H1 (cell line): ENCODE data around the gene SLTM. TPM values are rescaled to one million over a fixed set of nuclear protein-coding genes. Genes with fewer than 3 reads are reported as not detected.

Source experiments
- CTCF ChIA-PET: fragments of 300-600 bp; sonication (Branson Sonifier 250); formaldehyde crosslinking; loops from one replicate; lab custom pipeline; 2021; ENCODE audit not compliant: partially characterized antibody; lab: Charles Lee
- POLR2A ChIA-PET: fragments of 300-600 bp; sonication (Branson Sonifier 250); formaldehyde crosslinking; loops from one replicate; lab custom pipeline; 2021; ENCODE audit warnings: inconsistent platforms; ENCODE audit not compliant: partially characterized antibody; lab: Charles Lee
- DNase-seq, 2 experiments: peaks; one replicate each; pipeline versions ENCODE4 v3.0.0 to v3.0.0-alpha.2; 2010 to 2022; ENCODE audit warnings: low spot score in 2 of 2, low read depth in 1 of 2, mixed read lengths in 1 of 2
- FAIRE-seq: peaks from 2 replicates; lab custom pipeline; 2011; peaks lifted over from hg19 to GRCh38; lab: Jason Lieb, UNC
- H2AFZ ChIP-seq: 2 replicates; pipeline ENCODE4 v1.8.1; 2012; ENCODE audit warnings: low read length, inconsistent platforms
- H2AK5ac ChIP-seq: 2 replicates; pipeline ENCODE4 v1.6.1; 2013; ENCODE audit warnings: low read depth, low read length
- H2BK120ac ChIP-seq: replicated peaks from 2 replicates; pipeline ENCODE3; 2013; ENCODE audit warnings: low read depth, low read length, inconsistent platforms
- H2BK12ac ChIP-seq: 2 replicates; pipeline ENCODE4 v1.6.1; 2013; ENCODE audit warnings: low read depth, low read length
- H2BK15ac ChIP-seq: 2 replicates; pipeline ENCODE4 v1.6.1; 2013; ENCODE audit warnings: low read length
- H2BK20ac ChIP-seq: 2 replicates; pipeline ENCODE4 v1.6.1; 2013; ENCODE audit warnings: low read length
- H2BK5ac ChIP-seq: 2 replicates; pipeline ENCODE4 v1.6.1; 2013; ENCODE audit warnings: low read depth, low read length
- H3K14ac ChIP-seq: 2 replicates; pipeline ENCODE4 v1.6.1; 2013; ENCODE audit warnings: inconsistent platforms; ENCODE audit not compliant: insufficient read length
- H3K18ac ChIP-seq: 2 replicates; pipeline ENCODE4 v1.6.1; 2013; ENCODE audit warnings: low read length; ENCODE audit errors: extremely low read depth
- H3K23ac ChIP-seq: 2 replicates; pipeline ENCODE4 v1.6.1; 2013; ENCODE audit warnings: inconsistent platforms; ENCODE audit not compliant: insufficient read length
- H3K23me2 ChIP-seq: 2 replicates; pipeline ENCODE4 v1.6.1; 2013; ENCODE audit warnings: low read depth, low read length
- H3K27ac ChIP-seq: 2 replicates; pipeline ENCODE4 v1.6.1; 2011; ENCODE audit warnings: low read depth, low read length, inconsistent platforms
- H3K27me3 ChIP-seq, 4 experiments: replicated peaks in 1 of 4; 1 replicate in 1 of 4; 2 replicates in 3 of 4; pipeline versions ENCODE4 v1.6.1 to v1.8.1; 2011 to 2013; ENCODE audit warnings: low read length in 3 of 4, mild to moderate bottlenecking in 3 of 4, inconsistent platforms in 2 of 4, mixed read lengths in 2 of 4, moderate library complexity in 1 of 4; ENCODE audit not compliant: control insufficient read depth in 3 of 4, insufficient read depth in 3 of 4; ENCODE audit errors: extremely low read depth in 1 of 4
- H3K36me3 ChIP-seq, 4 experiments: 2 replicates each; pipeline versions ENCODE4 v1.6.1 to v1.8.1; 2011 to 2013; ENCODE audit warnings: mild to moderate bottlenecking in 4 of 4, low read length in 3 of 4, moderate library complexity in 2 of 4, control low read depth in 1 of 4, inconsistent platforms in 1 of 4; ENCODE audit not compliant: insufficient read depth in 4 of 4, control insufficient read depth in 2 of 4
- H3K4ac ChIP-seq: replicated peaks from 2 replicates; pipeline ENCODE3; 2013; ENCODE audit warnings: low read length, low read depth, mixed read lengths, inconsistent platforms; ENCODE audit not compliant: insufficient read length
- H3K4me1 ChIP-seq, 4 experiments: replicated peaks in 1 of 4; 1 replicate in 1 of 4; 2 replicates in 3 of 4; pipeline versions ENCODE4 v1.6.1 to v1.8.1; 2011 to 2013; ENCODE audit warnings: low read length in 3 of 4, inconsistent platforms in 2 of 4, mixed read lengths in 1 of 4; ENCODE audit not compliant: insufficient read depth in 4 of 4, control insufficient read depth in 3 of 4
- H3K4me2 ChIP-seq, 2 experiments: 2 replicates each; pipeline versions ENCODE4 v1.6.1 to v1.8.1; 2011 to 2013; ENCODE audit warnings: low read depth in 2 of 2, low read length in 2 of 2, control low read depth in 1 of 2, inconsistent platforms in 1 of 2, mild to moderate bottlenecking in 1 of 2; ENCODE audit not compliant: insufficient read depth in 1 of 2
- H3K4me3 ChIP-seq, 4 experiments: fragments of 200-600, 300-600 bp in 1 of 4; sonication (generic), shearing (Covaris generic), sonication (Bioruptor Twin) in 1 of 4; 2 replicates each; pipeline versions ENCODE4 v1.5.1 to v1.8.1; 2011 to 2016; ENCODE audit warnings: low read length in 4 of 4, low read depth in 3 of 4, control low read depth in 2 of 4, inconsistent platforms in 2 of 4, mild to moderate bottlenecking in 2 of 4, mixed read lengths in 1 of 4, moderate library complexity in 1 of 4; ENCODE audit not compliant: insufficient read depth in 2 of 4; ENCODE audit errors: extremely low read depth in 1 of 4
- H3K56ac ChIP-seq: replicated peaks from 2 replicates; pipeline ENCODE3; 2013; ENCODE audit warnings: low read depth, mild to moderate bottlenecking, mixed read lengths, low read length, inconsistent platforms; ENCODE audit not compliant: insufficient read length
- H3K79me1 ChIP-seq: 2 replicates; pipeline ENCODE4 v1.6.1; 2013; ENCODE audit warnings: low read depth, low read length, control low read depth
- H3K79me2 ChIP-seq, 2 experiments: 2 replicates each; pipeline versions ENCODE4 v1.6.1 to v1.8.1; 2012 to 2013; ENCODE audit warnings: low read length in 2 of 2, mild to moderate bottlenecking in 2 of 2, inconsistent platforms in 1 of 2; ENCODE audit not compliant: insufficient read depth in 2 of 2, control insufficient read depth in 1 of 2
- H3K9ac ChIP-seq, 4 experiments: replicated peaks in 1 of 4; 1 replicate in 1 of 4; 2 replicates in 3 of 4; pipeline versions ENCODE4 v1.6.1 to v1.8.1; 2011 to 2013; ENCODE audit warnings: low read depth in 3 of 4, low read length in 3 of 4, control low read depth in 2 of 4, mild to moderate bottlenecking in 2 of 4, moderate library complexity in 2 of 4, inconsistent platforms in 1 of 4; ENCODE audit errors: extremely low read depth in 1 of 4
- H3K9me3 ChIP-seq, 2 experiments: 2 replicates each; pipeline versions ENCODE4 v1.6.1 to v1.8.1; 2012 to 2013; ENCODE audit warnings: mild to moderate bottlenecking in 2 of 2, moderate library complexity in 2 of 2, control low read depth in 1 of 2, inconsistent platforms in 1 of 2, low read depth in 1 of 2, low read length in 1 of 2, mixed read lengths in 1 of 2; ENCODE audit not compliant: insufficient read depth in 2 of 2
- H4K20me1 ChIP-seq, 2 experiments: replicated peaks in 1 of 2; 2 replicates each; pipeline versions ENCODE3 to v1.8.1; 2011 to 2013; ENCODE audit warnings: inconsistent platforms in 2 of 2, low read length in 2 of 2, mild to moderate bottlenecking in 1 of 2; ENCODE audit not compliant: insufficient read depth in 2 of 2, control insufficient read depth in 1 of 2
- H4K5ac ChIP-seq: 2 replicates; pipeline ENCODE4 v1.6.1; 2013; ENCODE audit warnings: low read length, low read depth, mixed read lengths, inconsistent platforms; ENCODE audit not compliant: insufficient read length
- H4K8ac ChIP-seq: 2 replicates; pipeline ENCODE4 v1.8.0; 2013; ENCODE audit warnings: mild to moderate bottlenecking, moderate library complexity, low read length, inconsistent platforms; ENCODE audit not compliant: insufficient read depth; ENCODE audit errors: extremely low read depth
- H4K91ac ChIP-seq: replicated peaks from 2 replicates; pipeline ENCODE3; 2013; ENCODE audit warnings: low read length, mixed read lengths, inconsistent platforms; ENCODE audit not compliant: insufficient read length
- BRCA1 ChIP-seq: IDR thresholded peaks from 2 replicates; pipeline ENCODE4 v1.6.1; 2012; ENCODE audit warnings: low read depth, low read length, improper control_type of control experiment
- CBX5 ChIP-seq: fragments of 300-800, 300-1000 bp; sonication (generic); IDR thresholded peaks from 2 replicates; pipeline ENCODE4 v1.7.1; 2016; ENCODE audit warnings: antibody characterized with exemption, low read length, low read depth
- EGR1 ChIP-seq: IDR thresholded peaks from 2 replicates; pipeline ENCODE4 v1.6.1; 2011; ENCODE audit warnings: low read depth, low read length, borderline replicate concordance
- MAFK ChIP-seq: IDR thresholded peaks from 2 replicates; pipeline ENCODE4 v1.6.1; 2012; ENCODE audit warnings: low read depth, mild to moderate bottlenecking, improper control_type of control experiment, low read length
- RNF2 ChIP-seq: fragments of 200-900, 300-1000 bp; sonication (generic); IDR thresholded peaks from 2 replicates; pipeline ENCODE4 v1.7.1; 2016; ENCODE audit warnings: borderline replicate concordance, low read depth, mild to moderate bottlenecking, antibody characterized with exemption, low read length; ENCODE audit not compliant: poor library complexity, severe bottlenecking; ENCODE audit errors: missing control alignments
- RXRA ChIP-seq: IDR thresholded peaks from 2 replicates; pipeline ENCODE4 v1.6.1; 2011; ENCODE audit warnings: low read depth, mild to moderate bottlenecking, low read length, moderate library complexity; ENCODE audit not compliant: insufficient read depth
- SP2 ChIP-seq: IDR thresholded peaks from 2 replicates; pipeline ENCODE4 v1.6.1; 2012; ENCODE audit warnings: mild to moderate bottlenecking, low read length, inconsistent platforms
- TAF1 ChIP-seq: IDR thresholded peaks from 2 replicates; pipeline ENCODE4 v1.6.1; 2011; ENCODE audit warnings: mild to moderate bottlenecking, low read depth, low read length
- WGBS, 2 experiments: shearing (Covaris generic) in 1 of 2; methylation state at CpG; one replicate each; pipeline versions ENCODE4 v1.1.6 to v1.1.7; 2013 to 2015; ENCODE audit warnings: low lambda C conversion rate in 2 of 2, mixed read lengths in 2 of 2, inconsistent platforms in 1 of 2, low coverage in 1 of 2, missing lambda C conversion rate in 1 of 2; ENCODE audit not compliant: insufficient replicate concordance in 2 of 2, insufficient coverage in 1 of 2, insufficient read length in 1 of 2; ENCODE audit errors: extremely low coverage in 1 of 2, missing lambda C conversion rate in 1 of 2; 5-methylcytosine and 5-hydroxymethylcytosine counted together
- polyA plus RNA-seq, 7 experiments: library from polyadenylated mRNA; depleted of rRNA in 3 of 7; stranded (reverse) in 5 of 7; unstranded in 2 of 7; fragments of >200 nt in 5 of 7; fragments of 200-250 nt in 2 of 7; gene quantifications; 1 replicate in 5 of 7; 2 replicates in 1 of 7; 4 replicates in 1 of 7; pipeline versions ENCODE4 v1.2.1 to v1.2.3, GENCODE V29; 2011 to 2013; ENCODE audit warnings: missing spikeins in 2 of 7, mixed read lengths in 2 of 7
- total RNA-seq: library from RNA; stranded (reverse); fragmentation: NEBNext Ultra II Directional; extraction: Animal tissue kit (Norgen Biotek cat#: 25700); gene quantifications from 2 replicates; pipeline ENCODE4 v1.2.1, GENCODE V29; 2021

Gene SLTM
- total and polyA plus RNA-seq, 2 of the 8 experiments (the other 6 are each of a cell fraction or from before 2014, with no cell fraction given): 30.8 to 149 TPM

DNA sequence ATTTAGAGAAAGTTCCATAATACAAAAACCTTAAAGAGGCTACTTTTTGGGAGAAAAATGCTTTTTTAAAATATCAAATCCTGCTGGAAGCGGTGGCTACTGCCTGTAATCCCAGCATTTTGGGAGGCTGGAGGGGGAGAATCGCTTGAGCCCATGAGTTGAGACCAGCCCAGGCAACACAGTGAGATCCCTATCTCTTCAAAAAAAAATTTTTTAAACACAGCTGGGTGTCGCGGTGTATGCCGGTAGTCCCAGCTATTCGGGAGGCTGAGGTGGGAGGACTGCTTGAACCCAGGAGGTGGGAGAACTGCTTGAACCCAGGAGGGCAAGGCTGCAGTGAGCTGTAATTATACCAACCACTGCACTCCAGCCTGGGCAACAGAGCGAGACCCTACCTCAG is 14.2 kb downstream of the SLTM start:
- H2BK15ac ChIP-seq: no peak overlapping the region
- no peak overlapping the region for H3K23ac ChIP-seq
- peaks cover 4 to 54% (median 14%) of the 10 kb centered on the region in 4 experiments; a peak in 6 of 8 replicates for H3K36me3 ChIP-seq
- no peak for DNase-seq
- no peak overlapping the region for H3K18ac ChIP-seq
- H4K20me1 ChIP-seq: peaks cover 4 to 15% of the 10 kb centered on the region in 2 experiments
- FAIRE-seq: no peak
- H3K4me2 ChIP-seq: no peak overlapping the region
- no peak overlapping the region for H2BK12ac ChIP-seq
- CTCF ChIA-PET: interaction anchor here (1.3 kb wide), 1 partner anchor 10 kb away, joined by 3 read pairs; no protein-coding TSS in a partner anchor
- no peak overlapping the region for H3K4me3 ChIP-seq
- no peak overlapping the region for H2BK120ac ChIP-seq
- no peak overlapping the region for H2AFZ ChIP-seq
- H3K4me1 ChIP-seq: no peaks in the 10 kb centered on the region
- H2BK5ac ChIP-seq: no peak overlapping the region
- H4K91ac ChIP-seq: no peak overlapping the region
- H3K9ac ChIP-seq: no peak overlapping the region
- no peak overlapping the region for H2AK5ac ChIP-seq
- no peak overlapping the region for H3K56ac ChIP-seq
- WGBS, 2 experiments: 92% methylated on average over 7 of the region's 7 CpGs; no CpG with 5 or more reads in 1 of the 2 experiments
- H3K14ac ChIP-seq: no peak overlapping the region
- TF ChIP-seq EGR1 (no peak), SP2 (no peak), BRCA1 (no peak), RNF2 (no peak), RXRA (no peak), TAF1 (no peak), MAFK (no peak), CBX5 (no peak)
- no peaks in the 10 kb centered on the region for H3K9me3 ChIP-seq
- no peaks in the 10 kb centered on the region for H3K27me3 ChIP-seq
- H3K23me2 ChIP-seq: no peaks in the 10 kb centered on the region
- H4K5ac ChIP-seq: no peak overlapping the region
- H3K79me1 ChIP-seq: peaks cover 2% of the 10 kb centered on the region
- H2BK20ac ChIP-seq: no peak overlapping the region
- no peak overlapping the region for H4K8ac ChIP-seq
- no peak overlapping the region for H3K4ac ChIP-seq
- POLR2A ChIA-PET: interaction anchor here (0.8 to 1.6 kb wide), 3 partner anchors 9 to 12 kb away, joined by 3 to 7 read pairs (median 4); no protein-coding TSS in a partner anchor
- H3K27ac ChIP-seq: no peak overlapping the region
- peaks cover 0 to 91% of the 10 kb centered on the region in 2 experiments; a peak in 3 of 4 replicates for H3K79me2 ChIP-seq
